Trophoblast cell (in vitro differentiated cells and primary cell): ENCODE data around the gene PREX1.

ENCODE experiments used
- DNase-seq, 2 donors: peaks; one replicate each; pipeline ENCODE4 v3.0.0-alpha.2; 2016
- H2AFZ ChIP-seq: 2 replicates; pipeline ENCODE4 v1.6.1; 2013; ENCODE audit warnings: low read length, moderate library complexity, mild to moderate bottlenecking; ENCODE audit not compliant: insufficient read depth, poor library complexity
- H2AK5ac ChIP-seq: 2 replicates; pipeline ENCODE4 v1.6.1; 2013; ENCODE audit warnings: mild to moderate bottlenecking, low read length
- H2BK120ac ChIP-seq: 2 replicates; pipeline ENCODE4 v1.6.1; 2013; ENCODE audit warnings: low read length, mild to moderate bottlenecking, moderate library complexity; ENCODE audit not compliant: insufficient read depth, poor library complexity
- H2BK12ac ChIP-seq: 2 replicates; pipeline ENCODE4 v1.6.1; 2013; ENCODE audit warnings: mild to moderate bottlenecking, low read length, moderate library complexity
- H2BK5ac ChIP-seq: 2 replicates; pipeline ENCODE4 v1.6.1; 2013; ENCODE audit warnings: low read length, low read depth, moderate library complexity, mild to moderate bottlenecking; ENCODE audit not compliant: poor library complexity
- H3K14ac ChIP-seq: 2 replicates; pipeline ENCODE4 v1.6.1; 2013; ENCODE audit warnings: mild to moderate bottlenecking, low read length
- H3K18ac ChIP-seq: 2 replicates; pipeline ENCODE4 v1.6.1; 2013; ENCODE audit warnings: mild to moderate bottlenecking, low read length
- H3K23ac ChIP-seq: 2 replicates; pipeline ENCODE4 v1.6.1; 2013; ENCODE audit warnings: low read length
- H3K27ac ChIP-seq: 2 replicates; pipeline ENCODE4 v1.5.1; 2013; ENCODE audit warnings: low read depth, mild to moderate bottlenecking, inconsistent platforms, low read length, moderate library complexity
- H3K27me3 ChIP-seq: 2 replicates; pipeline ENCODE4 v1.6.1; 2013; ENCODE audit warnings: inconsistent platforms, mild to moderate bottlenecking, low read length, moderate library complexity; ENCODE audit not compliant: insufficient read depth
- H3K36me3 ChIP-seq, 2 experiments: 1 replicate in 1 of 2; 2 replicates in 1 of 2; pipeline ENCODE4 v1.6.1; 2013; ENCODE audit warnings: low read length in 2 of 2, mild to moderate bottlenecking in 2 of 2, moderate library complexity in 1 of 2; ENCODE audit not compliant: insufficient read depth in 2 of 2, control insufficient read depth in 1 of 2
- H3K4ac ChIP-seq: 2 replicates; pipeline ENCODE4 v1.6.1; 2013; ENCODE audit warnings: low read depth, mild to moderate bottlenecking, low read length, moderate library complexity
- H3K4me1 ChIP-seq, 2 experiments: 1 replicate in 1 of 2; 2 replicates in 1 of 2; pipeline ENCODE4 v1.6.1; 2013; ENCODE audit warnings: low read length in 2 of 2, mild to moderate bottlenecking in 2 of 2, moderate library complexity in 1 of 2; ENCODE audit not compliant: insufficient read depth in 2 of 2, control insufficient read depth in 1 of 2
- H3K4me2 ChIP-seq: 2 replicates; pipeline ENCODE4 v1.6.1; 2013; ENCODE audit warnings: inconsistent platforms, mild to moderate bottlenecking, low read length, moderate library complexity
- H3K4me3 ChIP-seq: 2 replicates; pipeline ENCODE4 v1.5.1; 2013; ENCODE audit warnings: mild to moderate bottlenecking, low read depth, low read length, inconsistent platforms
- H3K79me1 ChIP-seq: one replicate; pipeline ENCODE4 v1.6.1; 2013; ENCODE audit warnings: low read length
- H3K79me2 ChIP-seq: 2 replicates; pipeline ENCODE4 v1.6.1; 2013; ENCODE audit warnings: low read length, mild to moderate bottlenecking; ENCODE audit not compliant: control insufficient read depth, insufficient read depth, poor library complexity
- H3K9ac ChIP-seq: 2 replicates; pipeline ENCODE4 v1.6.1; 2013; ENCODE audit warnings: mild to moderate bottlenecking, low read length
- H3K9me3 ChIP-seq: 2 replicates; pipeline ENCODE4 v1.6.1; 2013; ENCODE audit warnings: low read depth, mild to moderate bottlenecking, control low read depth, inconsistent platforms, low read length; ENCODE audit not compliant: insufficient read depth
- H4K12ac ChIP-seq: 2 replicates; pipeline ENCODE4 v1.6.1; 2013; ENCODE audit warnings: low read depth, mild to moderate bottlenecking, low read length, moderate library complexity
- H4K8ac ChIP-seq: 2 replicates; pipeline ENCODE4 v1.6.1; 2013; ENCODE audit warnings: low read depth, mild to moderate bottlenecking, low read length, moderate library complexity
- H4K91ac ChIP-seq: one replicate; pipeline ENCODE4 v1.6.1; 2013; ENCODE audit warnings: low read depth, mild to moderate bottlenecking, low read length, moderate library complexity
- WGBS: extraction: QIAGEN DNeasy Blood & Tissue Kit; methylation state at CpG from one replicate; pipeline ENCODE4 v1.1.7; 2013; ENCODE audit warnings: missing lambda C conversion rate; ENCODE audit not compliant: insufficient read length, insufficient coverage; ENCODE audit errors: extremely low coverage; 5-methylcytosine and 5-hydroxymethylcytosine counted together

Gene PREX1

GRCh38 chr20:48731536-48731935 lies 96.3 kb downstream of the PREX1 start:
- Histone ChIP-seq H3K4me3 (no peak overlapping the region), H4K91ac (no peak overlapping the region), H2BK5ac (no peak overlapping the region), H4K12ac (no peak overlapping the region), H3K14ac (no peak overlapping the region), H3K9me3 (no peaks in the 10 kb centered on the region), H3K4ac (no peak overlapping the region), H3K9ac (no peak overlapping the region), H2BK120ac (no peak overlapping the region), H3K4me2 (no peak overlapping the region), H2AK5ac (no peak overlapping the region), H3K18ac (no peak overlapping the region), H3K27me3 (no peaks in the 10 kb centered on the region), H2AFZ (no peak overlapping the region), H4K8ac (no peak overlapping the region), H3K36me3 (no peaks in the 10 kb centered on the region), H3K79me2 (no peaks in the 10 kb centered on the region), H2BK12ac (no peak overlapping the region), H3K23ac (no peak overlapping the region), H3K79me1 (no peaks in the 10 kb centered on the region), H3K27ac (no peak overlapping the region), H3K4me1 (no peaks in the 10 kb centered on the region)
- no peak for DNase-seq
- no CpG with 5 or more reads among the region's 4 CpGs for WGBS

GRCh38 chr20:48730977-48731376 lies 96.8 kb downstream of the PREX1 start:
- H3K4ac ChIP-seq: no peak overlapping the region
- no peak overlapping the region for H3K18ac ChIP-seq
- no peak overlapping the region for H3K9ac ChIP-seq
- no peak overlapping the region for H3K4me2 ChIP-seq
- no peak overlapping the region for H3K27ac ChIP-seq
- no peak for DNase-seq
- H3K79me2 ChIP-seq: no peaks in the 10 kb centered on the region
- H3K9me3 ChIP-seq: no peaks in the 10 kb centered on the region
- no CpG with 5 or more reads among the region's 3 CpGs for WGBS
- H3K36me3 ChIP-seq: no peaks in the 10 kb centered on the region
- H3K4me1 ChIP-seq: no peaks in the 10 kb centered on the region
- no peak overlapping the region for H3K14ac ChIP-seq
- no peak overlapping the region for H3K4me3 ChIP-seq
- no peak overlapping the region for H4K12ac ChIP-seq
- no peak overlapping the region for H2AK5ac ChIP-seq
- H3K79me1 ChIP-seq: no peaks in the 10 kb centered on the region
- no peak overlapping the region for H2BK12ac ChIP-seq
- H2BK120ac ChIP-seq: no peak overlapping the region
- no peak overlapping the region for H4K8ac ChIP-seq
- H2AFZ ChIP-seq: no peak overlapping the region
- H3K27me3 ChIP-seq: no peaks in the 10 kb centered on the region
- H3K23ac ChIP-seq: no peak overlapping the region
- no peak overlapping the region for H4K91ac ChIP-seq
- no peak overlapping the region for H2BK5ac ChIP-seq

DNA sequence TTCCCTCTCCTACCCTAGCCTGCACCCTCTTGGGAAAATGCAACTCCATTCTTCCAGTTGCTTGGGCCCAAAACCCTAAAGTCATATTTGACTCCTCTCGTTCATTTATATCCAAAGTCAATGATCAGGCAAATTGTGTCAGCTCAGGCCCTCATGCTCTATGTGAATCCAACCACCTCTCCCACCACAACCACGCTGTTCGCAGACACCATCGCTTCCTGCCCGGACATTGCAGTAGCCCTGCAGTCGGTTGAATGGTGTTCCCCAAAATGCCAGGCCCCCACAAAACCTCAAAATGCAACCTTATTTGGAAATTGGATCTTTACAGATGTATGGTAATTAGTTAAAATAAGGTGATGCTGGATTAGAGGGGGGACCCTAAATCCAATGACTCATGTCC lies 98.3 kb downstream of the PREX1 start:
- no CpG with 5 or more reads among the region's 6 CpGs for WGBS
- H3K79me2 ChIP-seq: no peaks in the 10 kb centered on the region
- no peak overlapping the region for H3K4me3 ChIP-seq
- H4K91ac ChIP-seq: no peak overlapping the region
- H2BK120ac ChIP-seq: no peak overlapping the region
- no peak overlapping the region for H2AK5ac ChIP-seq
- H2BK5ac ChIP-seq: no peak overlapping the region
- H3K18ac ChIP-seq: no peak overlapping the region
- no peaks in the 10 kb centered on the region for H3K27me3 ChIP-seq
- DNase-seq: no peak
- H2BK12ac ChIP-seq: no peak overlapping the region
- no peak overlapping the region for H3K4ac ChIP-seq
- no peak overlapping the region for H4K8ac ChIP-seq
- H3K36me3 ChIP-seq: no peaks in the 10 kb centered on the region
- no peak overlapping the region for H3K4me2 ChIP-seq
- H2AFZ ChIP-seq: no peak overlapping the region
- no peak overlapping the region for H3K9ac ChIP-seq
- H3K9me3 ChIP-seq: peaks cover 2% of the 10 kb centered on the region
- no peaks in the 10 kb centered on the region for H3K4me1 ChIP-seq
- H3K23ac ChIP-seq: no peak overlapping the region
- H4K12ac ChIP-seq: no peak overlapping the region
- H3K79me1 ChIP-seq: no peaks in the 10 kb centered on the region
- no peak overlapping the region for H3K14ac ChIP-seq
- no peak overlapping the region for H3K27ac ChIP-seq

DNA sequence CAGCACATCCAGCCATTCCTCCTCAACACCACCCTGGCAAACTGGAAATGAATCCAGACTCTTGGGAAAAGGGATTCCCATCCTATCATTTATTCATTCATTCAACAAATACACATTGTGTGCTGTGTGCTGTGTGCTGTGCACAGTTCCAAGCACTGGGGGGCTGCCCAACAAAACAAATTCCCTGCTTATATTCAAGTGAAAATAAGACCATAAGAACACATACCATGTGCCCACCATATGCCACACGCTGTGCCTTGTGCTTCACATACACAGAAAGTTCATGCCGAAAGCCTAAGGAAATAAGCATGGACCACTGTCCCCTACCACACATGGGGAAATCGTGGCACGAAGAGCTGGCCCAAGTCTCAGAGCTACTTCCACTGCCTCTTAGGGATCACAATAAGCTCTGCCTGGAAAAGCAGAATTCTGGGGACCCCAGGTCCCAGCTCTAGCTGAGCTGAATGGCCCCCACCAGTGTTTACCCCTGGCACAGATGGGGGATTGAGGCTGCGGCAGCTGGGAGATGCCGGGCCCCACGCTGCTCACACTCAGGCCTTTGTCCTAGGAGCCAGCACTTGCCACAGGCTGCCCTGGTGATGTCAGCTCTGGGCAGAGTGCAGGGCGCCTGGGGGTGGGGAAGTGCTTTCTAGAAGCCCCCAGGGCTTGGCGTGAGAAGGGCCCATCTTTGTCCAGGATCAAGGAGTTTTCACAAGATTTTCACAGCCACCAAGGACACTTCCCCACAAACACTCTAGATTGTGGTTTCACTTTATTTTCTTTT lies 99.6 kb downstream of the PREX1 start:
- no peak overlapping the region for H3K4me3 ChIP-seq
- no peak overlapping the region for H4K12ac ChIP-seq
- peaks cover 2% of the 10 kb centered on the region for H3K9me3 ChIP-seq
- H2AK5ac ChIP-seq: no peak overlapping the region
- no peak overlapping the region for H2BK12ac ChIP-seq
- DNase-seq: no peak
- no peaks in the 10 kb centered on the region for H3K36me3 ChIP-seq
- no peaks in the 10 kb centered on the region for H3K4me1 ChIP-seq
- no peak overlapping the region for H3K18ac ChIP-seq
- no peaks in the 10 kb centered on the region for H3K27me3 ChIP-seq
- no peak overlapping the region for H4K91ac ChIP-seq
- no peak overlapping the region for H3K23ac ChIP-seq
- H3K9ac ChIP-seq: no peak overlapping the region
- no peak overlapping the region for H3K4me2 ChIP-seq
- no peak overlapping the region for H3K27ac ChIP-seq
- no peak overlapping the region for H2BK5ac ChIP-seq
- no peak overlapping the region for H4K8ac ChIP-seq
- H3K79me1 ChIP-seq: no peaks in the 10 kb centered on the region
- H2BK120ac ChIP-seq: no peak overlapping the region
- no peaks in the 10 kb centered on the region for H3K79me2 ChIP-seq
- WGBS: no CpG with 5 or more reads among the region's 9 CpGs
- H2AFZ ChIP-seq: no peak overlapping the region
- H3K4ac ChIP-seq: no peak overlapping the region
- no peak overlapping the region for H3K14ac ChIP-seq
